OCI-LY3 (cell line): ENCODE measurements around the gene VSNL1.

ENCODE experiments used
- H2AFZ ChIP-seq: fragments of 200-600, 300-600 bp; shearing (Covaris generic); 2 replicates; pipeline ENCODE4 v1.6.0; 2014; ENCODE audit warnings: antibody characterized with exemption, low read depth, low read length
- H3K27ac ChIP-seq: fragments of 200-600, 300-600 bp; sonication (generic); 2 replicates; pipeline ENCODE4 v1.5.1; 2014; ENCODE audit warnings: mild to moderate bottlenecking, low read length, moderate library complexity, mixed read lengths
- H3K27me3 ChIP-seq: fragments of 200-600, 300-600 bp; sonication (generic); 2 replicates; pipeline ENCODE4 v1.6.1; 2014; ENCODE audit warnings: low read depth, low read length, mixed read lengths
- H3K36me3 ChIP-seq: fragments of 200-600, 300-600 bp; sonication (generic); replicated peaks from 2 replicates; pipeline ENCODE3; 2014; ENCODE audit warnings: low read depth, low read length, mixed read lengths
- H3K4me1 ChIP-seq: fragments of 300-600, 200-600 bp; sonication (generic); 2 replicates; pipeline ENCODE4 v1.6.1; 2014; ENCODE audit warnings: low read length, mixed read lengths
- H3K4me2 ChIP-seq: fragments of 200-600, 300-600 bp; sonication (generic); 2 replicates; pipeline ENCODE4 v1.6.1; 2014; ENCODE audit warnings: low read length, mixed read lengths
- H3K4me3 ChIP-seq: fragments of 300-600, 200-600 bp; sonication (generic); 2 replicates; pipeline ENCODE4 v1.5.1; 2014; ENCODE audit warnings: antibody characterized with exemption, mild to moderate bottlenecking, low read length, moderate library complexity
- H3K79me2 ChIP-seq: fragments of 300-600, 200-600 bp; shearing (Covaris generic); 2 replicates; pipeline ENCODE4 v1.6.1; 2014; ENCODE audit warnings: mild to moderate bottlenecking, low read length, mixed read lengths
- H3K9ac ChIP-seq: fragments of 300-600, 200-600 bp; shearing (Covaris generic); 2 replicates; pipeline ENCODE4 v1.6.0; 2014; ENCODE audit warnings: mild to moderate bottlenecking, low read length, moderate library complexity
- H3K9me3 ChIP-seq: fragments of 200-600, 300-600 bp; shearing (Covaris generic); 2 replicates; pipeline ENCODE4 v1.6.1; 2014; ENCODE audit warnings: low read length, mixed read lengths; ENCODE audit not compliant: insufficient read depth
- H4K20me1 ChIP-seq: fragments of 200-600, 300-600 bp; sonication (generic); 2 replicates; pipeline ENCODE4 v1.6.1; 2016; ENCODE audit warnings: low read length, mixed read lengths; ENCODE audit not compliant: insufficient read depth
- CTCF ChIP-seq: fragments of 200-600, 300-600 bp; sonication (generic); IDR thresholded peaks from 2 replicates; pipeline ENCODE4 v1.5.1; 2014; ENCODE audit warnings: antibody characterized with exemption, low read length, low read depth
- EZH2phosphoT487 ChIP-seq: fragments of 200-600 bp; shearing (Covaris generic); IDR thresholded peaks from 2 replicates; pipeline ENCODE4 v1.6.1; 2018; ENCODE audit warnings: antibody characterized with exemption, mixed run types, low read depth

VSNL1 gene

GRCh38 chr2:17547237-17547636, 6.7 kb downstream of the VSNL1 start:
- Histone ChIP-seq H2AFZ (no peak overlapping the region), H3K9me3 (no peaks in the 10 kb centered on the region), H4K20me1 (no peaks in the 10 kb centered on the region), H3K27ac (no peak overlapping the region), H3K79me2 (no peaks in the 10 kb centered on the region), H3K27me3 (peaks cover 14% of the 10 kb centered on the region), H3K9ac (no peak overlapping the region), H3K4me1 (no peaks in the 10 kb centered on the region), H3K4me3 (no peak overlapping the region), H3K4me2 (no peak overlapping the region), H3K36me3 (no peaks in the 10 kb centered on the region)
- TF ChIP-seq EZH2phosphoT487 (no peak), CTCF (no peak)

GRCh38 chr2:17547737-17548136, 7.2 kb downstream of the VSNL1 start:
- Histone ChIP-seq H3K4me2 (no peak overlapping the region), H4K20me1 (no peaks in the 10 kb centered on the region), H3K36me3 (no peaks in the 10 kb centered on the region), H3K4me1 (no peaks in the 10 kb centered on the region), H3K79me2 (no peaks in the 10 kb centered on the region), H3K9me3 (no peaks in the 10 kb centered on the region), H3K9ac (no peak overlapping the region), H2AFZ (no peak overlapping the region), H3K27ac (no peak overlapping the region), H3K4me3 (no peak overlapping the region), H3K27me3 (peaks cover 14% of the 10 kb centered on the region)
- no peak for TF ChIP-seq EZH2phosphoT487
- TF ChIP-seq CTCF, result no peak

- Histone ChIP-seq H3K36me3 (no peaks in the 10 kb centered on the region), H3K9me3 (no peaks in the 10 kb centered on the region), H3K4me3 (no peak overlapping the region), H3K27ac (no peak overlapping the region), H3K79me2 (no peaks in the 10 kb centered on the region), H2AFZ (no peak overlapping the region), H3K4me2 (no peak overlapping the region), H3K9ac (no peak overlapping the region), H3K4me1 (no peaks in the 10 kb centered on the region), H4K20me1 (no peaks in the 10 kb centered on the region), H3K27me3 (0 out of 2 replicates have a peak, but pooled peaks cover 4% of the 10 kb centered on the region)
- TF ChIP-seq EZH2phosphoT487 (no peak), CTCF (no peak)
Observed at GRCh38 chr2:17550907-17551306, 10.4 kb downstream of the VSNL1 start.

GRCh38 chr2:17555150-17555549, 14.7 kb downstream of the VSNL1 start:
- H3K9ac ChIP-seq, result no peak overlapping the region
- no peaks in the 10 kb centered on the region for H3K79me2 ChIP-seq

More at GRCh38 chr2:17555150-17555549, 14.7 kb downstream of the VSNL1 start:
- Histone ChIP-seq H3K4me2 (no peak overlapping the region), H3K27me3 (no peaks in the 10 kb centered on the region), H4K20me1 (no peaks in the 10 kb centered on the region), H3K4me3 (no peak overlapping the region), H3K9me3 (no peaks in the 10 kb centered on the region), H2AFZ (no peak overlapping the region), H3K4me1 (no peaks in the 10 kb centered on the region), H3K36me3 (no peaks in the 10 kb centered on the region), H3K27ac (no peak overlapping the region)
- TF ChIP-seq EZH2phosphoT487, result no peak
- TF ChIP-seq CTCF, result no peak
